DOHH2 (cell line): ENCODE measurements around the gene PSME1.

ENCODE experiments used
- H3F3A ChIP-seq: fragments of 200-600 bp; sonication (generic), shearing (Covaris generic); 2 replicates; pipeline ENCODE4 v1.6.0; 2016; ENCODE audit warnings: antibody characterized with exemption, mild to moderate bottlenecking; ENCODE audit not compliant: control insufficient read depth, insufficient read depth
- H3K27ac ChIP-seq: fragments of 200-600 bp; sonication (generic); 2 replicates; pipeline ENCODE4 v1.5.1; 2014; ENCODE audit warnings: low read depth, mild to moderate bottlenecking, low read length, moderate library complexity
- H3K27me3 ChIP-seq: fragments of 200-600 bp; sonication (generic); 2 replicates; pipeline ENCODE4 v1.6.1; 2014; ENCODE audit warnings: mild to moderate bottlenecking, low read length, mixed read lengths; ENCODE audit not compliant: control insufficient read depth
- H3K36me3 ChIP-seq: fragments of 200-600 bp; sonication (generic); 2 replicates; pipeline ENCODE4 v1.6.1; 2014; ENCODE audit warnings: mild to moderate bottlenecking, low read length, moderate library complexity, mixed read lengths; ENCODE audit not compliant: control insufficient read depth
- H3K4me1 ChIP-seq: fragments of 200-600 bp; sonication (generic); 2 replicates; pipeline ENCODE4 v1.6.1; 2014; ENCODE audit warnings: mild to moderate bottlenecking, low read length, mixed read lengths; ENCODE audit not compliant: control insufficient read depth
- H3K4me2 ChIP-seq: fragments of 200-600 bp; sonication (generic); 2 replicates; pipeline ENCODE4 v1.6.0; 2014; ENCODE audit warnings: mild to moderate bottlenecking, low read length, moderate library complexity
- H3K4me3 ChIP-seq: fragments of 200-600 bp; sonication (generic); 2 replicates; pipeline ENCODE4 v1.5.1; 2014; ENCODE audit warnings: mild to moderate bottlenecking, low read length, mixed read lengths
- H3K79me2 ChIP-seq: fragments of 200-600 bp; sonication (generic); 2 replicates; pipeline ENCODE4 v1.6.1; 2014; ENCODE audit warnings: mild to moderate bottlenecking, low read length, mixed read lengths; ENCODE audit not compliant: control insufficient read depth
- H3K9me2 ChIP-seq: fragments of 200-600 bp; sonication (generic); replicated peaks from 2 replicates; pipeline ENCODE4 v1.6.1; 2014; ENCODE audit warnings: mild to moderate bottlenecking, low read length, mixed read lengths; ENCODE audit not compliant: control insufficient read depth
- H3K9me3 ChIP-seq: fragments of 200-600 bp; sonication (generic); 2 replicates; pipeline ENCODE4 v1.6.1; 2014; ENCODE audit warnings: antibody characterized with exemption, low read length, mixed read lengths; ENCODE audit not compliant: control insufficient read depth, insufficient read depth
- H4K20me1 ChIP-seq: fragments of 200-600 bp; sonication (generic); 2 replicates; pipeline ENCODE4 v1.6.0; 2014; ENCODE audit warnings: low read depth, mild to moderate bottlenecking, antibody characterized with exemption, low read length, moderate library complexity; ENCODE audit not compliant: control insufficient read depth, insufficient read depth
- CTCF ChIP-seq: fragments of 200-600 bp; sonication (generic); IDR thresholded peaks from one replicate; pipeline ENCODE4 v1.5.1; 2014; ENCODE audit warnings: antibody characterized with exemption, mild to moderate bottlenecking, low read depth, low read length; ENCODE audit not compliant: poor library complexity, severe bottlenecking
- EZH2phosphoT487 ChIP-seq: fragments of 200-600 bp; sonication (generic); IDR thresholded peaks from 2 replicates; pipeline ENCODE4 v1.6.1; 2017; ENCODE audit warnings: borderline replicate concordance, mild to moderate bottlenecking, antibody characterized with exemption, low read length, moderate library complexity, mixed read lengths

Gene PSME1

GRCh38 chr14:24119691-24120090, 16.3 kb upstream of the PSME1 start:
- Histone ChIP-seq H3K27ac (no peak overlapping the region), H3K4me3 (no peak overlapping the region), H3K9me2 (no peaks in the 10 kb centered on the region), H3K79me2 (peaks cover 18% of the 10 kb centered on the region), H3K4me1 (peaks cover 14% of the 10 kb centered on the region), H4K20me1 (peaks cover 4% of the 10 kb centered on the region; the same call in 1 of the 2 replicates), H3K27me3 (no peaks in the 10 kb centered on the region), H3K9me3 (no peaks in the 10 kb centered on the region), H3K36me3 (peaks cover 70% of the 10 kb centered on the region), H3F3A (peaks cover 3% of the 10 kb centered on the region; the same call in 1 of the 2 replicates), H3K4me2 (no peak overlapping the region)
- TF ChIP-seq CTCF (no peak), EZH2phosphoT487 (no peak)

- Histone ChIP-seq H3K27me3 (no peaks in the 10 kb centered on the region), H3F3A (peaks cover 3% of the 10 kb centered on the region; the same call in 1 of the 2 replicates), H3K9me2 (no peaks in the 10 kb centered on the region), H3K79me2 (peaks cover 7% of the 10 kb centered on the region), H3K27ac (no peak overlapping the region), H3K4me2 (no peak overlapping the region), H3K36me3 (peaks cover 65% of the 10 kb centered on the region), H3K9me3 (no peaks in the 10 kb centered on the region), H3K4me1 (peaks cover 6% of the 10 kb centered on the region), H3K4me3 (no peak overlapping the region), H4K20me1 (no peaks in the 10 kb centered on the region)
- TF ChIP-seq EZH2phosphoT487 (no peak), CTCF (no peak)
These were observed 14.8 kb upstream of the PSME1 start for GRCh38 chr14:24121210-24121609.

- Histone ChIP-seq H3K4me2 (no peak overlapping the region), H3K9me2 (no peaks in the 10 kb centered on the region), H3F3A (peaks cover 9% of the 10 kb centered on the region), H3K36me3 (peaks cover 53% of the 10 kb centered on the region), H3K9me3 (no peaks in the 10 kb centered on the region), H4K20me1 (no peaks in the 10 kb centered on the region), H3K4me1 (peaks cover 6% of the 10 kb centered on the region), H3K27me3 (no peaks in the 10 kb centered on the region), H3K79me2 (no peaks in the 10 kb centered on the region), H3K27ac (no peak overlapping the region), H3K4me3 (no peak overlapping the region)
- TF ChIP-seq CTCF (no peak), EZH2phosphoT487 (no peak)
These were observed 13.6 kb upstream of the PSME1 start for GRCh38 chr14:24122416-24122815.
